ENCODE results near the gene TMEM170B.

- no peak for TF ChIP-seq CTCF (IDR thresholded peaks at IDR 0.05)
- no peak for TF ChIP-seq POLR2AphosphoS5 (IDR thresholded peaks at IDR 0.05)
- no peak for TF ChIP-seq POLR2A (IDR thresholded peaks at IDR 0.05)
These were observed 68.0 kb downstream of the TMEM170B start for GRCh38 chr6:11605507-11605905.
